ENCODE measurements around the gene PRR11. TPM values are rescaled to one million over a fixed set of nuclear protein-coding genes. Genes with fewer than 3 reads are reported as not detected.
"Not testable (repeated sequence)": the region's sequence is repeated elsewhere in the genome, so short reads cannot be mapped to it uniquely, and the experiment has no call there.

The PRR11 gene
- total RNA-seq, 1 donor from 2014 or later, result 12.9 TPM

- Mint-ChIP-seq H3K4me3 (ENCODE audit: unreplicated experiment) (no peak overlapping the region), H3K27ac (ENCODE audit: unreplicated experiment) (no peak overlapping the region), H3K36me3 (ENCODE audit: low read depth) (peaks cover 6% of the 10 kb centered on the region), H3K4me1 (ENCODE audit: low read depth) (peaks cover 3% of the 10 kb centered on the region), H3K27me3 (ENCODE audit: low read depth) (no peaks in the 10 kb centered on the region), H3K9me3 (ENCODE audit: low read depth) (no peaks in the 10 kb centered on the region)
- TF ChIP-seq CTCF (IDR thresholded peaks at IDR 0.05), result no peak
- no peak for DNase-seq (ENCODE audit: low spot score)
Measured at GRCh38 chr17:59124665-59125064, 30.9 kb upstream of the PRR11 start.

GRCh38 chr17:59126809-59127417 is 28.6 kb upstream of the PRR11 start:
- Mint-ChIP-seq H3K27me3 (ENCODE audit: low read depth) (no peaks in the 10 kb centered on the region), H3K4me3 (ENCODE audit: unreplicated experiment) (no peak overlapping the region), H3K27ac (ENCODE audit: unreplicated experiment) (no peak overlapping the region), H3K9me3 (ENCODE audit: low read depth) (no peaks in the 10 kb centered on the region), H3K36me3 (ENCODE audit: low read depth) (peaks cover 4% of the 10 kb centered on the region), H3K4me1 (ENCODE audit: low read depth) (peaks cover 2% of the 10 kb centered on the region)
- DNase-seq (ENCODE audit: low spot score), result no peak
- TF ChIP-seq CTCF (IDR thresholded peaks at IDR 0.05), result no peak

- TF ChIP-seq CTCF (IDR thresholded peaks at IDR 0.05), result no peak
- no peaks in the 10 kb centered on the region for H3K9me3 Mint-ChIP-seq (ENCODE audit: low read depth)
Measured at GRCh38 chr17:59129814-59130213, 25.7 kb upstream of the PRR11 start.

GRCh38 chr17:59131131-59131530 is 24.4 kb upstream of the PRR11 start:
- peaks cover 3% of the 10 kb centered on the region for H3K36me3 Mint-ChIP-seq (ENCODE audit: low read depth)
- H3K4me3 Mint-ChIP-seq (ENCODE audit: unreplicated experiment), result no peak overlapping the region
- H3K4me1 Mint-ChIP-seq (ENCODE audit: low read depth), result no peaks in the 10 kb centered on the region
- no peak for DNase-seq (ENCODE audit: low spot score)
- H3K27ac Mint-ChIP-seq (ENCODE audit: unreplicated experiment), result no peak overlapping the region
- H3K27me3 Mint-ChIP-seq (ENCODE audit: low read depth), result no peaks in the 10 kb centered on the region
- no peak for TF ChIP-seq CTCF (IDR thresholded peaks at IDR 0.05)
- no peaks in the 10 kb centered on the region for H3K9me3 Mint-ChIP-seq (ENCODE audit: low read depth)

More at GRCh38 chr17:59129814-59130213, 25.7 kb upstream of the PRR11 start:
- Mint-ChIP-seq H3K4me3 (ENCODE audit: unreplicated experiment) (no peak overlapping the region), H3K4me1 (ENCODE audit: low read depth) (no peaks in the 10 kb centered on the region), H3K27ac (ENCODE audit: unreplicated experiment) (no peak overlapping the region), H3K27me3 (ENCODE audit: low read depth) (no peaks in the 10 kb centered on the region), H3K36me3 (ENCODE audit: low read depth) (peaks cover 4% of the 10 kb centered on the region)
- no peak for DNase-seq (ENCODE audit: low spot score)

- H3K9me3 Mint-ChIP-seq (ENCODE audit: low read depth); H3K4me3 Mint-ChIP-seq (ENCODE audit: unreplicated experiment); H3K27ac Mint-ChIP-seq (ENCODE audit: unreplicated experiment); H3K4me1 Mint-ChIP-seq (ENCODE audit: low read depth); H3K36me3 Mint-ChIP-seq (ENCODE audit: low read depth); H3K27me3 Mint-ChIP-seq (ENCODE audit: low read depth); DNase-seq (ENCODE audit: low spot score): not testable (repeated sequence)
Measured at GRCh38 chr17:59138339-59138738, 17.2 kb upstream of the PRR11 start.

GRCh38 chr17:59139939-59140338 is 15.6 kb upstream of the PRR11 start:
- no peak for DNase-seq (ENCODE audit: low spot score)
- Mint-ChIP-seq H3K4me1 (ENCODE audit: low read depth) (no peaks in the 10 kb centered on the region), H3K27ac (ENCODE audit: unreplicated experiment) (no peak overlapping the region), H3K4me3 (ENCODE audit: unreplicated experiment) (no peak overlapping the region), H3K27me3 (ENCODE audit: low read depth) (no peaks in the 10 kb centered on the region), H3K36me3 (ENCODE audit: low read depth) (no peaks in the 10 kb centered on the region), H3K9me3 (ENCODE audit: low read depth) (no peaks in the 10 kb centered on the region)
- no peak for TF ChIP-seq CTCF (IDR thresholded peaks at IDR 0.05)
